Measurements from ENCODE around the gene CABP2. TPM values are rescaled to one million over a fixed set of nuclear protein-coding genes. Genes with fewer than 3 reads are reported as not detected.
"Not testable (repeated sequence)": the region's sequence is repeated elsewhere in the genome, so short reads cannot be mapped to it uniquely, and the experiment has no call there.

The CABP2 gene
- total RNA-seq, 1 donor from 2014 or later, result not detected

- no peak for DNase-seq (ENCODE audit: low spot score)
- ATAC-seq, result no peak
Observed at GRCh38 chr11:67539550-67539949, 16.3 kb upstream of the CABP2 start.

DNA sequence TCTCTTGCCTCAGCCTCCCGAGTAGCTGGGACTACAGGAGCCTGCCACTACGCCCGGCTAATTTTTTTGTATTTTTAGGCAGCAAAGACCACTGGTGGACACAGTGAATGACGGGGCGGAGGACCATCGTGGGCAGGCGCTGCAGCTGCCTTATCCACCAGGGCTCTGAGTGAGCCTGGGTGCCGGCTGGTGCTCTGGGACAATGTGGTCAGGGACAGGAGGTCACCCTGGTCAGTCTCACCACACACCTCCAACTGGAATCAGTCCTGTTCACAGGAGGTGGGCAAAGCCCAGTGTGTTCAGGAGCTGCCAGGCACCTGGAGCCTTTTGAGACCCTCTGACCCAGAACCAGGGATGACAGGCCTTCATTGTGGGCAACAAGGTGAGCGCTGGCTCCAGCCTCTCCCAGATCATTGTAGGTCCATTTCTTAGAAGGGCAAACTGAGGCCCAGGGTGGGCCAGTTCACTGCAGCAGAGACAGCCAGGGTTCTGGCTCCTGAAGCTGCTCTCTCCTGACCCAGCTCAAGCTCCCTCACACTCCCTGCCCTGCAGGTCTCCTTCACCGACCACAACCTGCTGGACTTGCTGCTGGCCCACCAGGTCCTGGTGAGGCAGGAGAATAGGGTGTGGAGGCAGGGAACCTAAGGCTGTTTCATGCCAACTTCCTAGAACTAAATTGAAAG, 15.7 kb upstream of the CABP2 start:
- DNase-seq (ENCODE audit: low spot score) (no peak), ATAC-seq (peak; percentile 44)

- ATAC-seq (no peak), DNase-seq (ENCODE audit: low spot score) (no peak)
Observed at GRCh38 chr11:67538306-67538705, 15.1 kb upstream of the CABP2 start.

DNA sequence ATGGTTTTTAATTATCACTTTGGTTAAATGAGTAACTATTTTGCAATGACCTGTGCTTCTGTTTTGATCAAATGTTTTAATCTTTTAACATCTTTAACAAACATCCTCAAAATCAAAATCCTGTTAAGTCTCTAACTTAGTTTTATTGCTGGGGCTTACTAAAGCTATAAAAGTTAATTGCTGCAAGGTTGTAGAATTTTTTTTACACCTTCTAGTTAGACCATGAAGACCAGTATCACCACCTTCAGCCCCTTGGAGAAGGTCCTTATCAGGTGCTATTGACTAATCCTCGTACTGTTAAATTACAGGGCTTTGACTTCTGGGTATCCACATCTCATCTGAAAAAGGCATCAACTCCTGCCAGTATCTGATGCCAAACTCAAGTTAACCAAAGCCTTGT, 12.3 kb upstream of the CABP2 start:
- DNase-seq (ENCODE audit: low spot score) (no peak), ATAC-seq (no peak)

- ATAC-seq (no peak), DNase-seq (ENCODE audit: low spot score) (no peak)
Observed at GRCh38 chr11:67534070-67534679, 10.9 kb upstream of the CABP2 start.

DNA sequence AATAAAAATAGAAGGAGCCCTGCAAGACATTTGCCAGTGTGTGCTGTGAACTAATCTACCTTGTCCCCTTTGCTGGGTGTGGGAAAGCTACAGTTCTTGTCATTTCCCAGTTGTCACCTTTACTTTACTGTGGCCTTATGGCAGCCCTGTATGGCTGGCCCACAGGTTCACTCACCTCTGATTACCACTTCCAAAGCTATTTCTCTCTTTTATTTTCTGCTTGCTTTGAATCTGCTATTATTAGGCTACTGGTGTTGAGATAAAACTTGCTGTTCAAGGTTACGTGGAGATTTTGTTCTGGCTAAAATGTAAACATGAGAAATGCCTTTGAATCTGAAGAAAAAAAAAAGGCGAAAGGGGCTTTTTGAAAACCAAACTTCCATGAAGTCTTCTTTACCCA, 9.6 kb upstream of the CABP2 start:
- DNase-seq (ENCODE audit: low spot score), result no peak
- ATAC-seq, result no peak

- DNase-seq (ENCODE audit: low spot score) (no peak), ATAC-seq (no peak)
Observed at GRCh38 chr11:67530282-67530592, 7.0 kb upstream of the CABP2 start.

- ATAC-seq, result no peak
Observed at GRCh38 chr11:67528376-67528775, 5.1 kb upstream of the CABP2 start.

DNA sequence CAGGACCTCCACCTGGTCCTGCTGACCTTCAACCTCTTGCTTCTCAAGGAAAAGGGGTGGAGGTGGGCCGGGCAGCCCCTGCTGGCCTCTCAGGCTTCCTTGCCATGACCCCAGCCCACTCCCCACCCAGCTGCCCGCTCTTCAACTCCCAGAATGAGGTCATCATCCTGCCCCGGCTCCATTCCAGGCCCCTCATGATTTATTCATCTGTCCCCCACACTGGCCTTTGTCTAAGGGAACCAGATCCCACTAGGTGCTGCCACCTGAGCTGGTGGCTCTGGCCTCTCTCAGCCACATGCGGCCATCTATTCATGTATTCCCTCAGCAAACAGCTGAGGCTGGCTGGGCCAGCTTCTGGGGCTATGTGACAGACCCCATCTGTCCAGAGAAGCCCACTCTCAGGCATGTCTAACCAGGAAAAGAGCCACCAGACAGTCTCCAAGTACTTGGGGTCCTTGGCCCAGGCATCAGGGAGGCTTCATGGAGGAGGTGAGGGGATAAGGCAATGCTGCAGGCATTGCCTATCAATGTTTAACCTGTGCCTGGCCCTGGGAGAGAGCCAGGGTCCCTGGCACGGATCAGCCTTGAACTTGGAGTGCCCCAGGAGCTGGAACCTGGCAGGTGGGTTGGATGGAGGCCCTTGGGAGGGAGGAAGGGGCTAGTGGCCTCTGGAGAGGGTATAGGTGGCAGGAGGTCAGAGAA, 2.2 kb upstream of the CABP2 start:
- DNase-seq (ENCODE audit: low spot score) (peak; percentile 82), ATAC-seq (peak; percentile 83)

More at GRCh38 chr11:67528376-67528775, 5.1 kb upstream of the CABP2 start:
- DNase-seq (ENCODE audit: low spot score), result no peak

DNA sequence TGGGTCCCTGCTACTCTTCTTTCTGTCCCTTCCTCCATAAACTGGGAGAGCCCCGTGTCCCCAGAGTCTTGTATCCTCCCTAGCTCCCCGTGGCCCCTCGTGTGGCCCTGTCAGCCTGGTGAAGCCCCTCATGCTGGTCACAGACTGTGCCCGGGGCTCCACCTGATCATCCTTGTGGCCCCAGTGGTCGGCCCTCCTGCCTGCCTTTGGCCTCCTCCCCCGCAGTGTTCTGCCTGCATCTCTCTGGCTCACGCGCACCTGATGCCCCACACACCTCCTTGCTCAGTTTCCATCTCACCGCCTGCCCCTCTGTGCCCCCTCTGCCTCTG, 1.2 kb upstream of the CABP2 start:
- DNase-seq (ENCODE audit: low spot score), result no peak

GRCh38 chr11:67523556-67524479, 572 bp upstream of the CABP2 start:
- ATAC-seq (no peak), DNase-seq (ENCODE audit: low spot score) (no peak)

More for the DNA sequence above, 1.2 kb upstream of the CABP2 start:
- no peak for ATAC-seq

DNA sequence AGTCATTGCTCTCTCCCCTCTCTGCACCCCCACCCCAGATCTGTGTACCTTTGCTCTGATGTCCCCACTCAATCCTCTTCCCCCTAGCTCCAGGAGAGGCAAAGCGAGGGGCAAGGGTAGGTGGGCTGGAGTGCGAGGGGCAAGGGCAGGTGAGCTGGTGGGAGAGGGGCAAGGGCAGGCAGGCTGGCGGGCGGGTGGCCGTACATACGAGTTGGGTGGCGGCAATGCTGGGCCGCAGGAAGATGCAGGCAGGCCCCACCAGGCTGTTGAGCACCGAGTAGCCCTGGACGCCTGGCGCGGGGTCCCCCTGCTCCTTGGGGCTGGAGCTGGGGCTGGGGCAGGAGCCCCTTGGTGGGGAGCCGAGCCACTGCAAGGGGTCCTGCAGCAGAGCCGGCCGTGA, 908 bp downstream of the CABP2 start:
- ATAC-seq (no peak), DNase-seq (ENCODE audit: low spot score) (no peak)

GRCh38 chr11:67521924-67522323, 1.3 kb downstream of the CABP2 start:
- no peak for ATAC-seq

DNA sequence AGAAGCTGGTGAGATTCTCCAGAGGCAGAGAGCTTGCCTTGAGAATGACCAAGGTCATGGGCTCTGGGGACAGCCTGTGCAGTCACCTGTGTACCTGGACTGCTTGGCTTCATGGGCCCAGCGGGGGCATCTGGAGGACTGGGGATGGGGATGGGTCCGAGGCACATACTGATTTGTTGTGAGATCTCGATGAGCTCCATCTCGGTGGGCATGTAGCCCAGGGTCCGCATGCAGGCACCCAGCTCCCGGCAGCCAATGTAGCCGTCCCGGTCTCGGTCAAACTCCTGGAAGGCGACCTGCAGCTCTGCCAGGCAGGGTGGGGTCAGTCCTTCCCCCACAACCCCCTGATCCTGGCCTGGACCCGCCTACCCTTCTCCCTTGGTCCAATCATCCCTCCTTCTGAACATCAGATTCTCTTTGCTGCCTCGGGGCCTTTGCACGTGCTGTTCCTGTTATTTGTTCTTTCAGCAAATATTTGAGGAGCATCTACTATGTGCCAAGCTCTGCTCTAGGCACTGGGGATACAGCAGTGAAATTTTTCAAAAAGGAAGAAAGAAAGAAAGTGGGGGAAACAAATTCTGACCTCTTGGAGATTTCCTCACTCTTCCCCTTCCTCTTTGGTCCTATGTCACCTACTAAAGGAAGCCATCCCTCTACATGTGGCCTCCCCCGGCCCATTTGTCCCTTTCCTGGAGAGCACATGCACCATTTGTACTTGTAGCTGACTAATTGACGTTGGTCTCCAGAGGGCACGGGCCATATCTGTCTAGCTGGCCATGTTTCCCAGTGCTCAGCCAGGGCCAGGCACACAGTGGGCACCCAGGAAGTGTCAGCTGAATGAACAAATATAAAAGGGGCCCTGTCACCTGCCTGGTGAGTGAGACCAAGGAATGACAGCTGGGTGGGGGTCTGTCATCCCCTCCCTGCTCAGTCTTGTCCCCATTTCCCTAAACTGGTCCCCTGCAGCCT, 2.1 kb downstream of the CABP2 start:
- DNase-seq (ENCODE audit: low spot score) (no peak), ATAC-seq (no peak)

More at GRCh38 chr11:67521924-67522323, 1.3 kb downstream of the CABP2 start:
- DNase-seq (ENCODE audit: low spot score), result no peak

- DNase-seq (ENCODE audit: low spot score) (no peak), ATAC-seq (no peak)
Observed at GRCh38 chr11:67519726-67520125, 3.5 kb downstream of the CABP2 start.

DNA sequence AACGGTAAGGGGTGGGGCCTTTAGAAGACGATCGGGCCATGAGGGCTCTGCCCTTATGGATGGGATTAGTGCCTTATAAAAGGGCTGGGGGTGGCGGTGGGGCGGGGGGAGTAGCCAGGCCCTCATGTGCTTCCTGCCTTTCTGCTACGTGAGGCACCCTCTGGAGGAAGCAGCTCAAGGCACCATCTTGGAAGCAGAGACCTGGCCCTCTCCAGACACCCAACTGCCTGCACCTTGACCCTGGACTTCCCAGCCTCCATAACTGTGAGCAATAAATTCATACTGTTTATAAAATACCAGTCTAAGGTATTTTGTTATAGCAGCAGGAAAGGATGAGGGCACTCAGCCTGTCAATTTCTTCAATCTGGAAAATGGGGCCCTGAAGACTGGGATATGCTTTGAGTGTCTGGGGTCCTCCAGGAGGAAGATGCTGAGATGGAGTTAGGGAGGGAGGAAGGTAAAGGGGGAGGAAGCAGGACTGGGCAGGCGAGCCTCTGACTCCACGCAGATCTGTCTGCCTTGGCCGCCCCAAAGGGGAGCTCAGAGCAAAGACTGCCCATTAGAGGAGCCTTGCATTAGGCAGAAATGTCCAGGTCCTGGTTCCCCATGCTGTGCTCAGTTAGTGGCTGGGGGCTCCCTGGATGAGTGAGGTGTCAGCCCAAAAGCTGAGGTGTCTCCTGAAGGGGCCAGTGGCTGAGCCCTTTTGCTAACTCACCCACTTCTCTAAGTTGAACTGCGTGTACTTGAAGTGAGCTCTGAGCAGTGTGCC, 5.3 kb downstream of the CABP2 start:
- DNase-seq (ENCODE audit: low spot score) (no peak), ATAC-seq (no peak)

GRCh38 chr11:67516806-67517205, 6.4 kb downstream of the CABP2 start:
- ATAC-seq (no peak), DNase-seq (ENCODE audit: low spot score) (no peak)

DNA sequence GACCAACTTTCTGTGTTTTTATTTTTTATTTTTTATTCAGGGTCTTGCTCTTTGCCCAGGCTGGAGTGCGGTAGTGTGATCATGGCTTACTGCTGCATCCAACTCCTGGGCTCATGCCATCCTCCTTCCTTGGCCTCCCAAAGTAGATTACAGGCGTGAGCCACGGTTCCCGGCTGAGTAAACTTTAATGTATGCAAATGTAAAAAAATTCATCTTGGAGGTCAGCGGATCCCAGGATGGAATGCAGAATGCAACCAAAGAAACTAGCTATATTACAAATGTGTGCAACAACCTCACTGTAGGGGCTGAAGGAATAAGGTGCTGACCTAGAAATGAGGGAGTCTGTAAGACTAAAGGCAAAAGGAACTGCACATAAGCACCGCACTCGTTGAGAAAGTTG, 9.1 kb downstream of the CABP2 start:
- DNase-seq (ENCODE audit: low spot score) (no peak), ATAC-seq (no peak)

DNA sequence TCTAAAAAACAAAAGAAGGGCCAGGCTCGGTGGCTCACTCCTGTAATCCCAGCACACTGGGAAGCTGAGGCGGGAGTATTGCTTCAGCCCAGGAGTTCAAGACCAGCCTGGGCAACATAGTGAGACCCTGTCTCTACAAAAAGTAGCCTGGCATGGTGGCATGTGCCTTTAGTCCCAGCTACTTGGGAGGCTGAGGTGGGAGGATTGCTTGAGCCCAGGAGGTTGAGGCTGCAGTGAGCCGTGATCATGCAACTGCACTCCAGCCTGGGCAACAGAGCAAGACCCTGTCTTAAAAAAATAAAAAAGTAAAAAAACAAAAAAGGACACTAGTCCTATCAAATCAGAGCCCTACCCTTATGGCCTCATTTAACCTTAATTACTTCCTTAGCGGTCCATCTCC, 11.7 kb downstream of the CABP2 start:
- not testable (repeated sequence) for DNase-seq (ENCODE audit: low spot score); ATAC-seq

DNA sequence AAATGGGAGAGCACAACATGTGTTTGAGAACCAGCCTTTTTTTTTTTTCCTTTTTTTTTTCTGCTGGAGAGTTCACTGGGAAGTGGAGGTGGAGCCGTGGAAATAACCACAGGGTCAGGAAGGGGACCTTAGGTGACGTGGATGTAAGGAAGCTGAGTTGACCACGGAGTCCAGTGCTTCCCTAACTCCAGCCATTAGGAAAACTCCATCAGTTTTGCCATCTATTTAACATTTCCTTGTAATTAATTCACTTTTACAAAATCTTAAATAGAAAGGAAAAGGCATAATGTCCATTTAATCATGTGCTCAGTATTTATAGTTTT, 13.3 kb downstream of the CABP2 start:
- DNase-seq (ENCODE audit: low spot score) (no peak), ATAC-seq (no peak)
